Measurements from ENCODE around the gene MBOAT2. TPM values are rescaled to one million over a fixed set of nuclear protein-coding genes. Genes with fewer than 3 reads are reported as not detected.

MBOAT2 gene
- total and polyA plus RNA-seq, 4 donors, result 9.0 to 72.9 (median 16.8) TPM

DNA sequence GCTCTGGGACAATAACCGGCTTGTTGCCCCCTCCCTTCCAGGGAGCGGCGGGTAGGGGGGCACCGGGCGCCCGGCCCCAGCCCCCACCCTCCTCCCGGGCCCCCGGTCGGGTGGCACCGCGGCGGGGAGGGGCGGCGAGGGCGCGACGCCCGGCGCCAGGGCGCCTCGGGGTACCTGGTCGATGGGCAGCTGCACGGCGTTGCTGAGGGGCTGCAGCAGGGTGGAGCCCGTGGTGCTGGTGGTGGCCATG lies 193 bp downstream of the MBOAT2 start:
- H3K27ac ChIP-seq (ENCODE audit: low read depth in 1 of 2, low read length in 1 of 2), result peak overlapping the region in 1 of 2 donors; percentile 77
- no peak overlapping the region for H3K9ac ChIP-seq (ENCODE audit: insufficient read depth in 1 of 2, low read length in 2 of 2)
- 0% methylated on average over 15 to 25 of the region's 25 CpGs for WGBS, 2 donors
- no peaks in the 10 kb centered on the region for H3K36me3 ChIP-seq (ENCODE audit: control insufficient read depth in 4 of 4, insufficient read depth in 4 of 4, low read length in 4 of 4)
- H3K4me3 ChIP-seq, result peak overlapping the region; percentile 96
- peaks cover 0 to 42% (median 3%) of the 10 kb centered on the region in 5 donors for H3K4me1 ChIP-seq (ENCODE audit: control insufficient read depth in 5 of 5, insufficient read depth in 5 of 5, low read length in 5 of 5)
- H3K27me3 ChIP-seq (ENCODE audit: control insufficient read depth in 3 of 3, insufficient read depth in 3 of 3, low read length in 2 of 3), result no peaks in the 10 kb centered on the region
- H3K9me3 ChIP-seq (ENCODE audit: control insufficient read depth in 4 of 4, insufficient read depth in 3 of 4, low read length in 3 of 4), result no peaks in the 10 kb centered on the region
- DNase-seq (no peak), ATAC-seq (ENCODE audit: insufficient read depth, low FRiP score) (no peak)
- no peak for TF ChIP-seq CTCF (IDR thresholded peaks at IDR 0.05; ENCODE audit: control extremely low read depth, extremely low read depth)

DNA sequence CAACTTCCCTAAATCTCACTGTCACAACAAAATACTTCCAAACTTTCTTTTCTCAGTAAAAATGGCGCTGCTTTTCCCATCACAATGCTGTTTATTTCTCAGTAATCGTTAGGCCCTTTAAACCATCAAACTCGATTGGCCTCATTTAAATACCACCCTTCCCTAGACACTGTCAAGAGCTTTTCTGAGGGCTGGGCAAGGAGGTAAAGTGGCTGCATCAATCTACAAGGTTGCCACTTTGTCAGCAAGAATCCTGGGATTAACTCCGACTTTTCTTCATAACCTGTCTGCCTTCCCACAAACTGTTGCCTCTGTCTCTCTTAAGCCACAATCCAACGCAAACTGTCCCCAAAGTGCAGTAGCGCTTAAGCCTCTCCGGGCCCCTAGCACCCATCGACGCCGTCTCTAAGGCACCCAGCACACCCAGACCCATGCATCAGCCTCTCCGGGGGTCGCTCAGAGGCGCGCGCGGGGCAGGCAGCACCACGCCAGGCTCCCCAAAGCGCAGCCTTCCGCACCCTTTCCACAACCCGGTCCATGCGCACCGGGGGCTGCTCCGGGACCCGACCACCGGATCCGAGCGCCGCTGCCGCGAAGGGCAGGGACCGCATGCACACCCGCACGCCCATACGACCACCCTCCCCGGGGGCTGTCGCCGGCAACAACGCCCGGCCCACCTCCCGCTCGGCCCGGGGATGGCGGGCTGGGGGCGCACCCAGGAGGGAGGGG lies 683 bp downstream of the MBOAT2 start:
- TF ChIP-seq CTCF (IDR thresholded peaks at IDR 0.05; ENCODE audit: control extremely low read depth, extremely low read depth), result no peak
- no peaks in the 10 kb centered on the region for H3K27me3 ChIP-seq (ENCODE audit: control insufficient read depth in 3 of 3, insufficient read depth in 3 of 3, low read length in 2 of 3)
- peak overlapping the region in 1 of 2 donors; percentile 91 for H3K27ac ChIP-seq (ENCODE audit: low read depth in 1 of 2, low read length in 1 of 2)
- H3K9me3 ChIP-seq (ENCODE audit: control insufficient read depth in 4 of 4, insufficient read depth in 3 of 4, low read length in 3 of 4), result no peaks in the 10 kb centered on the region
- H3K4me1 ChIP-seq (ENCODE audit: control insufficient read depth in 5 of 5, insufficient read depth in 5 of 5, low read length in 5 of 5), result peaks cover 0 to 42% (median 3%) of the 10 kb centered on the region in 5 donors
- ATAC-seq (ENCODE audit: insufficient read depth, low FRiP score) (no peak), DNase-seq (peak; percentile 34 to 45 (median 44))
- WGBS, 2 donors, result 1 to 2% methylated on average over 36 to 44 of the region's 44 CpGs
- no peak overlapping the region for H3K9ac ChIP-seq (ENCODE audit: insufficient read depth in 1 of 2, low read length in 2 of 2)
- peak overlapping the region; percentile 96 for H3K4me3 ChIP-seq
- H3K36me3 ChIP-seq (ENCODE audit: control insufficient read depth in 4 of 4, insufficient read depth in 4 of 4, low read length in 4 of 4), result no peaks in the 10 kb centered on the region

DNA sequence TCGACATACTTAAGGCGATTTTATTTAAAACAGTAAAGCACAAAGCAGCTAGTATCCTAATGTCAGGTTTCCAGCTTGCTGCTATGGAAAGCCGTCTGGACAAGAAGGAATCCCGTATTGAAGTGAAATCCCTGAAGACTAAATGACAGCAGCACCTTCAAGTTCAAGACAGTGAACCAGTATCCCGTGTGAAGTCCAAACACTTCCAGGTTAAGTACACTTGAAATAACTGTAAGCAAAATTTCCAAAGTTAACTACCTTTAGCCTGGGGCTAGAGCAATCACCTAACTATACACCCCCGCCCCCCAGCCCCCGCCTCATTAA lies 1.2 kb downstream of the MBOAT2 start:
- DNase-seq (peak in 1 of 3 donors; percentile 24), ATAC-seq (ENCODE audit: insufficient read depth, low FRiP score) (no peak)
- no peak overlapping the region for H3K27ac ChIP-seq (ENCODE audit: low read depth in 1 of 2, low read length in 1 of 2)
- H3K27me3 ChIP-seq (ENCODE audit: control insufficient read depth in 3 of 3, insufficient read depth in 3 of 3, low read length in 2 of 3), result no peaks in the 10 kb centered on the region
- TF ChIP-seq CTCF (IDR thresholded peaks at IDR 0.05; ENCODE audit: control extremely low read depth, extremely low read depth), result no peak
- H3K36me3 ChIP-seq (ENCODE audit: control insufficient read depth in 4 of 4, insufficient read depth in 4 of 4, low read length in 4 of 4), result no peaks in the 10 kb centered on the region
- H3K4me1 ChIP-seq (ENCODE audit: control insufficient read depth in 5 of 5, insufficient read depth in 5 of 5, low read length in 5 of 5), result peaks cover 0 to 42% (median 3%) of the 10 kb centered on the region in 5 donors
- 21 to 31% methylated on average over 7 of the region's 7 CpGs for WGBS, 2 donors
- H3K9me3 ChIP-seq (ENCODE audit: control insufficient read depth in 4 of 4, insufficient read depth in 3 of 4, low read length in 3 of 4), result no peaks in the 10 kb centered on the region
- no peak overlapping the region for H3K4me3 ChIP-seq
- H3K9ac ChIP-seq (ENCODE audit: insufficient read depth in 1 of 2, low read length in 2 of 2), result no peak overlapping the region

- ATAC-seq (ENCODE audit: insufficient read depth, low FRiP score) (no peak), DNase-seq (no peak)
- Histone ChIP-seq H3K4me1 (ENCODE audit: control insufficient read depth in 5 of 5, insufficient read depth in 5 of 5, low read length in 5 of 5) (peaks cover 0 to 42% (median 3%) of the 10 kb centered on the region in 5 donors), H3K27me3 (ENCODE audit: control insufficient read depth in 3 of 3, insufficient read depth in 3 of 3, low read length in 2 of 3) (no peaks in the 10 kb centered on the region), H3K9ac (ENCODE audit: insufficient read depth in 1 of 2, low read length in 2 of 2) (no peak overlapping the region), H3K9me3 (ENCODE audit: control insufficient read depth in 4 of 4, insufficient read depth in 3 of 4, low read length in 3 of 4) (no peaks in the 10 kb centered on the region), H3K36me3 (ENCODE audit: control insufficient read depth in 4 of 4, insufficient read depth in 4 of 4, low read length in 4 of 4) (no peaks in the 10 kb centered on the region), H3K4me3 (no peak overlapping the region), H3K27ac (ENCODE audit: low read depth in 1 of 2, low read length in 1 of 2) (no peak overlapping the region)
- no peak for TF ChIP-seq CTCF (IDR thresholded peaks at IDR 0.05; ENCODE audit: control extremely low read depth, extremely low read depth)
- WGBS, 2 donors, result 59 to 70% methylated on average over 8 of the region's 8 CpGs
Measured at GRCh38 chr2:9001778-9002177, 1.7 kb downstream of the MBOAT2 start.

All from lung (tissue), 12 donors.